Left ventricle myocardium inferior (tissue), 1 donor: Measurements from ENCODE around the gene COL25A1. TPM values are rescaled to one million over a fixed set of nuclear protein-coding genes. Genes with fewer than 3 reads are reported as not detected.

Experiments
- DNase-seq: peaks from one replicate; pipeline ENCODE4 v3.0.0-alpha.2; 2020
- H3K27ac ChIP-seq: fragments of 200-600 bp; replicated peaks from 2 replicates; pipeline ENCODE4 v1.8.0; 2021
- H3K27me3 ChIP-seq: fragments of 200-600 bp; 2 replicates; pipeline ENCODE4 v1.8.0; 2021; ENCODE audit warnings: low read depth
- H3K36me3 ChIP-seq: fragments of 200-600 bp; 2 replicates; pipeline ENCODE4 v1.8.0; 2021
- H3K4me1 ChIP-seq: fragments of 200-600 bp; 2 replicates; pipeline ENCODE4 v1.8.0; 2021
- H3K4me3 ChIP-seq: fragments of 200-600 bp; 2 replicates; pipeline ENCODE4 v1.8.0; 2021; ENCODE audit warnings: mild to moderate bottlenecking, moderate library complexity
- H3K9me3 ChIP-seq: fragments of 200-600 bp; replicated peaks from 2 replicates; pipeline ENCODE4 v1.8.0; 2021
- CTCF ChIP-seq: fragments of 200-600 bp; IDR thresholded peaks from 2 replicates; pipeline ENCODE4 v1.8.0; 2021; ENCODE audit warnings: antibody characterized with exemption, mild to moderate bottlenecking, borderline replicate concordance
- intact Hi-C: fragments of 100-400 bp; cut with micrococcal nuclease; formaldehyde crosslinking; loops from one replicate; pipeline ENCODE4 v1.11.0; 2022
- total RNA-seq: library from RNA; stranded (reverse); fragmentation: NEBNext Ultra II Directional; extraction: Animal tissue kit (Norgen Biotek cat#: 25700); gene quantifications from one replicate; pipeline ENCODE4 v1.2.1, GENCODE V29; 2021
- donor health status: DM: no; HTN: yes; CAD: no; lungs with severe emphysema.

Gene COL25A1
- total RNA-seq, 1 donor from 2014 or later, result 0.77 TPM

DNA sequence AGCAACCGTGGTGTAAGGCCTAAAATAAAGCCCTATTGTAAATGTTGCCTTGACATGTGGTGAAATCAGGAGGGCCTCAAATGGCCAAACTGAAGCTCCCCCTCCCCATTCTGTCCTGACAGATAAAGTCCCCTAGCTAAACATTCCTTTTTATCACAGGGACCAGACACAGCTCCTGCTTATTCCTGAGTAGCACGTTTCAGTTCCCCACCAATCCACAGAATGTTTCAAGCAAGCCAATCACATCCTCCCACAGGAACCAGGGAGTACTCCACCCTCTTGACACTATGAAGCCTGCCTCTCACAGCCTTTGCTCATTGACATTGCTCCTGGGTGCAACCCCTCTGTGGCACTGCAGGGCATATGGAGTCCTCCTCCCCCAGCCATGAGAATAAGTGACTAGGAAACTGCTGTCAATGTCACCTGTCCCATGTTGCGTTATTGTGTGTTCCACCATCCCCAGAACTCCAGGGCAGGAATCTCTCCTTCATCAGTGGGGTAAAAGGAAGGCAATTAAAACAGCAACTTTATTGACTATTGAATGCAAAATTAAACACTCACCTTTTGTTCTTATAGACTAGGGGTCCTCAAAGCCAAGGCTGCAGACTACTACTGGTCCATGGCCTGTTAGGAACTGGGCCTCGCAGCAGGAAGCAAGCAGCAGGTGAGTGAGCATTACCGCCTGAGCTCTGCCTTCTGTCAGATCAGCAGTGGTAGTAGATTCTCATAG, 128.1 kb downstream of the COL25A1 start:
- H3K4me1 ChIP-seq, result no peaks in the 10 kb centered on the region
- no peak overlapping the region for H3K27ac ChIP-seq
- H3K36me3 ChIP-seq, result no peaks in the 10 kb centered on the region
- no peak for DNase-seq
- H3K27me3 ChIP-seq, result no peaks in the 10 kb centered on the region
- H3K9me3 ChIP-seq, result no peaks in the 10 kb centered on the region
- intact Hi-C loops, result no loop called here
- H3K4me3 ChIP-seq, result no peak overlapping the region
- no peak for TF ChIP-seq CTCF

DNA sequence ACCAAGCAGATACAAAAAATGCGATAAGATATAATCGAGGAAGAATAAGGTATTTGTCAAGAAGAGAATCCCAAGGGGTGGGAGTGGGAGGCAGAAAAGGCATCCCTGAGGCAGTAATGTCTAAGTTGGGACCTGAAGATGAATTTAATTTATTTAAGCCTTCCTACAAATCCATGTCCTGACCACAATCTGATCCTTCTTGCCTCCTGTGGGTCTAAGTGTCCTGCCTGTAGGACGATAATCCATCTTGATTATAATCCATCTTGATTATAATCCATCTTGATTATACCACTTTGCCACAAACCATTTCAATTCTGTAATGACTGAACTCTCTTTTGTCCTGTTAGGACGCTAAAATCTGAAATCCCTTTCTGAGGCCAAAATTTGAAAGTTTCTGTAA, 130.2 kb downstream of the COL25A1 start:
- no peak for DNase-seq
- no peak overlapping the region for H3K27ac ChIP-seq
- H3K36me3 ChIP-seq, result no peaks in the 10 kb centered on the region
- H3K27me3 ChIP-seq, result no peaks in the 10 kb centered on the region
- no peaks in the 10 kb centered on the region for H3K9me3 ChIP-seq
- intact Hi-C loops, result no loop called here
- H3K4me1 ChIP-seq, result no peaks in the 10 kb centered on the region
- H3K4me3 ChIP-seq, result no peak overlapping the region
- no peak for TF ChIP-seq CTCF

DNA sequence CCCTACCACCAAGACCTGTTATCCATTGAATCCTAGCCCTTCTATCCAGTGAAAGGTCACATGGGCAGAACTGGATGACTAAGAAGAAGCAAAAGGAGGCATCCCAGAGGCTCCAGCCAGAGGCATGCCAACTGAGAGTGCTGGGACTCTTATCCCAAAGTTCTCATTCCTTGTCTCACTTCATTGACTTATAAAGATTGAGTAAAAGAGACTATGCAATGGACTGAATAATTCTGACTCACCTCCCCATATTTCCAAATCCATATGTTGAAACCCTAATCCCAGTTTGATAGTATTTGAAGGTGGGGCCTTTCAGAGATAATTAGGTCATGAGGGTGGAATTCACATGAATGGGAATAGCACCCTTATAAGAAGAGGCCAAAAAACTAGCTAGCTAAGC, 131.4 kb downstream of the COL25A1 start:
- H3K27ac ChIP-seq, result no peak overlapping the region
- intact Hi-C loops, result no loop called here
- no peak for TF ChIP-seq CTCF

DNA sequence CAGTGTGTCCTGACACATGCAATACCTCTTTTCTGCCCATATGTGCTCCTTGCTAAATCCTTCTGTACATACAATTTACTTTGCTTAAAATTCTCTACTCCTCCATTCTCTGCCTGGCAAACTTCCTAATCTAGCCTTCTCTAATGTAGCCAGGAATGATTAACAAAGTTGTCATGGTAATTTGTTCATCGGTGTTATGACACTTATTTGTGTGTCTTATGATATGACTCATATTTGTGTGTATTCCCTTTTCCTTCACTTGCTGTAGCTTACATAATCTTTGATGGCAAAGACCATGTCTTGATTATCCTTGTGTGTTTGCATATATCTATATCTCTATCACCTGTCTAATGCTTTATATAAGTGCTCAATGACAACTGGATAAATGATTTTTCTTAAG, 133.3 kb downstream of the COL25A1 start:
- DNase-seq, result no peak
- Histone ChIP-seq H3K27me3 (no peaks in the 10 kb centered on the region), H3K4me1 (no peaks in the 10 kb centered on the region), H3K9me3 (no peaks in the 10 kb centered on the region), H3K27ac (no peak overlapping the region), H3K4me3 (no peak overlapping the region), H3K36me3 (no peaks in the 10 kb centered on the region)
- intact Hi-C loops, result no loop called here
- no peak for TF ChIP-seq CTCF

More for the DNA sequence above, 131.4 kb downstream of the COL25A1 start:
- H3K4me1 ChIP-seq, result no peaks in the 10 kb centered on the region
- no peaks in the 10 kb centered on the region for H3K9me3 ChIP-seq
- no peak for DNase-seq
- H3K36me3 ChIP-seq, result no peaks in the 10 kb centered on the region
- no peak overlapping the region for H3K4me3 ChIP-seq
- no peaks in the 10 kb centered on the region for H3K27me3 ChIP-seq

DNA sequence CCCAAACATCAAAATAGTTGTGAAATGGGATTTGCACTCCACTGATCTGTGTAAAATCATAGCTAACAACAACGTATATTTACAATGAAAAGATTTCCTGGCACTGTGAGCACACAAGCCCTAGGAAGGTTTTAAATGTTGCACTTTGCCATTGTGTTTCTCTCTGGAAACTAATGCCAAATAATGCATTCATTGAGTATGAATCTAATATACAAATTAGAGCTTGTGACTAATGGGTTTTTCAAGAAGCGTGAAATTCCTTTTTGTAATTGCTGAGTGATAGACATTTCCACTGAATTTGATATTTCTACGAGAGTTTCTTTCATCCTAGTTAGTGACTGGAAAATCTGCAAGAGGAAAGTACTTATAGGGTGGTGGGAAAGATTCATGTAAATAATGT, 135.9 kb downstream of the COL25A1 start:
- Histone ChIP-seq H3K4me1 (no peaks in the 10 kb centered on the region), H3K27me3 (no peaks in the 10 kb centered on the region), H3K36me3 (no peaks in the 10 kb centered on the region), H3K27ac (no peak overlapping the region), H3K9me3 (no peaks in the 10 kb centered on the region), H3K4me3 (no peak overlapping the region)
- DNase-seq, result no peak
- TF ChIP-seq CTCF, result no peak
- intact Hi-C loops, result no loop called here

GRCh38 chr4:109166126-109166525, 136.3 kb downstream of the COL25A1 start:
- Histone ChIP-seq H3K27me3 (no peaks in the 10 kb centered on the region), H3K9me3 (no peaks in the 10 kb centered on the region), H3K4me1 (no peaks in the 10 kb centered on the region), H3K27ac (no peak overlapping the region), H3K4me3 (no peak overlapping the region), H3K36me3 (no peaks in the 10 kb centered on the region)
- intact Hi-C loops, result no loop called here
- no peak for TF ChIP-seq CTCF
- no peak for DNase-seq
